GM18867 (cell line): ENCODE data around the gene DHRS4L2.
"Not testable (repeated sequence)": the region's sequence is repeated elsewhere in the genome, so short reads cannot be mapped to it uniquely, and the experiment has no call there.

Source experiments
- ATAC-seq: cut with Tn5 transposase; IDR thresholded peaks from one replicate; pipeline ENCODE4 v1.9.1; 2021; ENCODE audit warnings: mild to moderate bottlenecking, moderate library complexity; ENCODE audit not compliant: unreplicated experiment

The DHRS4L2 gene

GRCh38 chr14:23988607-23989363, at the start of gene DHRS4L2:
Gene DHRS4L2, plus strand, starts transcription at chr14:23988929. Its CDS starts 19 bp downstream, at chr14:23988948.
- peak; percentile 89 for ATAC-seq

GRCh38 chr14:23939607-23940326, 49.0 kb upstream of the DHRS4L2 start:
- no peak for ATAC-seq

GRCh38 chr14:23941230-23941629, 47.5 kb upstream of the DHRS4L2 start:
- no peak for ATAC-seq

- no peak for ATAC-seq
These were observed 47.1 kb upstream of the DHRS4L2 start for GRCh38 chr14:23941669-23942068.

- no peak for ATAC-seq
These were observed 46.1 kb upstream of the DHRS4L2 start for GRCh38 chr14:23942587-23942986.

GRCh38 chr14:23949069-23949468, 39.7 kb upstream of the DHRS4L2 start:
- not testable (repeated sequence) for ATAC-seq

- no peak for ATAC-seq
These were observed 38.2 kb upstream of the DHRS4L2 start for GRCh38 chr14:23950411-23951135.

- not testable (repeated sequence) for ATAC-seq
These were observed 37.6 kb upstream of the DHRS4L2 start for GRCh38 chr14:23951136-23951466.

GRCh38 chr14:23951590-23952201, 37.0 kb upstream of the DHRS4L2 start:
- ATAC-seq: no peak

GRCh38 chr14:23953116-23953463, 35.6 kb upstream of the DHRS4L2 start:
- ATAC-seq: not testable (repeated sequence)

GRCh38 chr14:23953464-23954278, 35.1 kb upstream of the DHRS4L2 start, which contains the start of gene DHRS4:
Gene DHRS4, plus strand, starts transcription at chr14:23953770. Its CDS starts 19 bp downstream, at chr14:23953789.
- peak; percentile 86 for ATAC-seq

GRCh38 chr14:23954279-23954614, 34.5 kb upstream of the DHRS4L2 start:
- peak; percentile 28 for ATAC-seq

GRCh38 chr14:23954965-23955364, 33.8 kb upstream of the DHRS4L2 start:
- ATAC-seq: not testable (repeated sequence)

- not testable (repeated sequence) for ATAC-seq
These were observed 32.9 kb upstream of the DHRS4L2 start for GRCh38 chr14:23955811-23956210.

- not testable (repeated sequence) for ATAC-seq
These were observed 30.7 kb upstream of the DHRS4L2 start for GRCh38 chr14:23957913-23958569.

GRCh38 chr14:23960899-23961298, 27.8 kb upstream of the DHRS4L2 start:
- not testable (repeated sequence) for ATAC-seq

- ATAC-seq: not testable (repeated sequence)
These were observed 27.0 kb upstream of the DHRS4L2 start for GRCh38 chr14:23961704-23962103.

GRCh38 chr14:23969130-23969480, 19.6 kb upstream of the DHRS4L2 start:
- ATAC-seq: not testable (repeated sequence)

GRCh38 chr14:23969481-23970282, 19.0 kb upstream of the DHRS4L2 start:
- ATAC-seq: peak; percentile 88
